Measurements from ENCODE around the gene PSMA3.

The PSMA3 gene

DNA sequence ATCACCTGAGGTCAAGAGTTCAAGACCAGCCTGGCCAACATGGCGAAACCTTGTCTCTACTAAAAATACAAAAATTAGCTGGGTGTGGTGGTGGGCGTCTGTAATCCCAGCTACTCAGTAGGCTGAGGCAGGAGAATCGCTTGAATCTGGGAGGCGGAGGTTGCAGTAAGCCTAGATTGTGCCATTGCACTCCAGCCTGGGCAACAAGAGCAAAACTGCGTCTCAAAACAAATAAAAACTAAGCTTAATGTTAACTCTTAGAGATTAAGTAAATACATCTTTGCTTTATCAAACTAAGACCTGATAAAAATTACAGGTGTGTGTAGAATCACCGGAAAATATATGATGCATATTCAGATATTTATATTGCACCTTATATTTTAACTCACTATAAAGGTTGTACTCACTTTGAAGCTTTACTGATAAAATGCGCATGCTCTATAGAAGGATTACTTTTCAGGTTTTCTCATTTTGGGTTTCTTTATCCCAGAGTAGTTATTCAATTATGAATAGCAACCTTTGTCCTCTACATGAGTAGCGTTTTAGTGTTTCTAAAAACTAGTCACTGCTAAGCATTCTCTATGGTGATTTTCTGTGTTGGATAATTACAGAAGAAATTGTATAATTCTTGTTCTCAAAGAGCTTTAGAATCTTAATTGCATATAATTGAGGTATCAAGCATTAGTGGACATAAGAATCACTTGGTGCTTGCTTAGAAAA is 63.1 kb downstream of the PSMA3 start:
- TF ChIP-seq, protein P1, sequence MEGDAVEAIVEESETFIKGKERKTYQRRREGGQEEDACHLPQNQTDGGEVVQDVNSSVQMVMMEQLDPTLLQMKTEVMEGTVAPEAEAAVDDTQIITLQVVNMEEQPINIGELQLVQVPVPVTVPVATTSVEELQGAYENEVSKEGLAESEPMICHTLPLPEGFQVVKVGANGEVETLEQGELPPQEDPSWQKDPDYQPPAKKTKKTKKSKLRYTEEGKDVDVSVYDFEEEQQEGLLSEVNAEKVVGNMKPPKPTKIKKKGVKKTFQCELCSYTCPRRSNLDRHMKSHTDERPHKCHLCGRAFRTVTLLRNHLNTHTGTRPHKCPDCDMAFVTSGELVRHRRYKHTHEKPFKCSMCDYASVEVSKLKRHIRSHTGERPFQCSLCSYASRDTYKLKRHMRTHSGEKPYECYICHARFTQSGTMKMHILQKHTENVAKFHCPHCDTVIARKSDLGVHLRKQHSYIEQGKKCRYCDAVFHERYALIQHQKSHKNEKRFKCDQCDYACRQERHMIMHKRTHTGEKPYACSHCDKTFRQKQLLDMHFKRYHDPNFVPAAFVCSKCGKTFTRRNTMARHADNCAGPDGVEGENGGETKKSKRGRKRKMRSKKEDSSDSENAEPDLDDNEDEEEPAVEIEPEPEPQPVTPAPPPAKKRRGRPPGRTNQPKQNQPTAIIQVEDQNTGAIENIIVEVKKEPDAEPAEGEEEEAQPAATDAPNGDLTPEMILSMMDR (IDR thresholded peaks at IDR 0.05; ENCODE audit: low read depth, low read length, missing control alignments) = no peak

DNA sequence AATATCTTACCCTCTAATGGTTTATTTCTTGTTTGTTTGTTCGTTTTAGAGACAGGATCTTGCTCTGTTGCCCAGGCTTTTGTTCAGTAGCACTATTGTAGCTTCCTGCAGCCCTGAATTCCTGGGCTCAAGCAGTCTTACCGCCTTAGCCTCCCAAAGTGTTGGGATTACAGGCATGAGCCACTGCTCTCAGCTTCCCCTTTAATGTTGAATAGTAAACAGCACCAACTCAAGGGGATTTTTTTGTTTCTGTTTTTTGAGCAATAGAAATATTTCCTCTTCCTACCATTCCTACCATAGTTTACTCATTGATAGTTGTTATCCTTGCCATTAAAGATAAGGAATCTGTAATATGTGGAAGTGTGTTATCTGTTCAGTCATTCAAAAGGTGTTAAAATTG is 64.4 kb downstream of the PSMA3 start:
- no peak overlapping the region for H3K4me3 ChIP-seq (replicated peaks; ENCODE audit: low read depth, low read length)
- DNase-seq (ENCODE audit: extremely low read depth, low read depth) = no peak
- TF ChIP-seq, protein P1 (IDR thresholded peaks at IDR 0.05; ENCODE audit: low read depth, low read length, missing control alignments) = no peak

More for the DNA sequence above, 63.1 kb downstream of the PSMA3 start:
- DNase-seq (ENCODE audit: extremely low read depth, low read depth) = no peak
- no peak overlapping the region for H3K4me3 ChIP-seq (replicated peaks; ENCODE audit: low read depth, low read length)

DNA sequence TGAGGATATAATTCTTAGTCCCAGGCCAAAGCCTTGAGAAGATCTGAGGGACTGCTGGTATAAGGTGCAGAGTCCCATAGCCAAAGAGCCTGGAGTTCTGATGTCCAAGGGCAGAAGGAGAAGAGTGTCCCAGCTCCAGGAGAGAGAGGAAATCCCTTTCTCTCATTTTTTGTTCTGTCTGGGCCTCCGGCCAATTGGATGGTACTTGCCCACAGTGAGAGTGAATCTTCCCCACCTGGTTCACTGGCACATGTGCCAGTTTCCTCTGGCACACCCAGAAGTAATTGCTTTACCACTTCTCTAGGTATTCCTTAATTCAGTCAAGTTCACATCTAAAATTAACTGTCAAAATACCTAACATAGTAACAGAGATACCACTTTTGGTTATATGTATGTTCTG is 69.1 kb downstream of the PSMA3 start:
- no peak overlapping the region for H3K4me3 ChIP-seq (replicated peaks; ENCODE audit: low read depth, low read length)
- DNase-seq (ENCODE audit: extremely low read depth, low read depth) = no peak
- TF ChIP-seq, protein P1 (IDR thresholded peaks at IDR 0.05; ENCODE audit: low read depth, low read length, missing control alignments) = no peak

DNA sequence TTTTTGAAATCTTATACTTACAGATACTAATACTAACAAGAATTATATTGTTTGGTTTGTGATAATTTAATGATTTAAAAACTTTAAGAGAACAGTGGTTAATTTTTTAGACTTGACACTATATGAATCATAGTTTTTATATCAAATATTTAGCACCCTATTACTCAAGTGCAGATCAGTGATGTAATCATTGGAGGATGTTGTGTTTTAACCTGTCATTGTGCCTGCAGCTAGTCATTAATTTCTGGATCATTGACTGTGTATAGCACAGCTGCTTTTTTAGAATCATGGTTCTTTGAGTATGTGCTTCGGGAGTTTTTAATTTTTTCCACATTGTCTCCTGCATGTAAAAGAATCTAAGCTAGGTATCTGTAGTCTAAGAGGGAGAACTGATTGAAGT is 71.0 kb downstream of the PSMA3 start:
- no peak for DNase-seq (ENCODE audit: extremely low read depth, low read depth)
- H3K4me3 ChIP-seq (replicated peaks; ENCODE audit: low read depth, low read length) = no peak overlapping the region
- TF ChIP-seq, protein P1 (IDR thresholded peaks at IDR 0.05; ENCODE audit: low read depth, low read length, missing control alignments) = no peak
